Measurements from ENCODE around the gene CKM. TPM values are rescaled to one million over a fixed set of nuclear protein-coding genes. Genes with fewer than 3 reads are reported as not detected.

Gene CKM
- total and polyA plus RNA-seq, 10 of the 15 experiments (the other 5 are each of a cell fraction or from before 2014, with no cell fraction given), result 0.08 to 0.14 (median 0.13) TPM; not detected in 5

- ChIA-PET POLR2A (interaction anchor here (0.5 kb wide), 1 partner anchor 27 kb away, joined by 3 read pairs; no protein-coding TSS in a partner anchor), SMC1A (ENCODE audit: uncharacterized antibody, unreplicated experiment) (no interaction called here), CTCF (no interaction called here), RAD21 (ENCODE audit: unreplicated experiment) (no interaction called here)
- in situ Hi-C loops (cut with MboI) (no loop called here), intact Hi-C loops (cut with micrococcal nuclease; ENCODE audit: unreplicated experiment) (no loop called here)
- Histone ChIP-seq H3K4me2 (ENCODE audit: control insufficient read depth, insufficient read depth) (no peak overlapping the region), H3K27me3 (replicated peaks in 1 of 2; ENCODE audit: control insufficient read depth in 2 of 2, insufficient read depth in 2 of 2, low read length in 1 of 2) (no peaks in the 10 kb centered on the region), H3K4me1 (ENCODE audit: control insufficient read depth, insufficient read depth, low read length) (no peaks in the 10 kb centered on the region), H3K36me3 (ENCODE audit: control insufficient read depth in 2 of 2, insufficient read depth in 2 of 2, low read length in 1 of 2) (no peaks in the 10 kb centered on the region), H3K79me2 (ENCODE audit: control insufficient read depth, insufficient read depth, low read length) (no peaks in the 10 kb centered on the region), H3K9me3 (replicated peaks; ENCODE audit: control insufficient read depth, insufficient read depth, low read length) (no peaks in the 10 kb centered on the region; the same call in 2 of the 3 replicates), H3K4me3 (no peak overlapping the region), H2AFZ (ENCODE audit: control insufficient read depth, low read depth, low read length) (no peak overlapping the region), H4K20me1 (ENCODE audit: control insufficient read depth, insufficient read depth) (no peaks in the 10 kb centered on the region), H3K9ac (ENCODE audit: control insufficient read depth, insufficient read depth, low read length) (no peak overlapping the region), H3K27ac (ENCODE audit: control insufficient read depth, insufficient read depth) (no peak overlapping the region)
- ATAC-seq (no peak), DNase-seq (ENCODE audit: low read depth, low spot score) (no peak), FAIRE-seq (no peak)
- 33% methylated on average over 9 of the region's 9 CpGs for WGBS (ENCODE audit: insufficient coverage, insufficient replicate concordance, low lambda C conversion rate, missing lambda C conversion rate)
- no TSS peak for BruUV-seq (replicated peaks)
- TF ChIP-seq CHD4 (IDR thresholded peaks at IDR 0.05) (no peak), BCL3 (IDR thresholded peaks at IDR 0.05; ENCODE audit: borderline replicate concordance, insufficient read depth, low read depth, low read length, poor library complexity, severe bottlenecking) (peak; percentile 46)
These were observed 16.6 kb downstream of the CKM start for GRCh38 chr19:45306040-45306439.

- ChIA-PET SMC1A (ENCODE audit: uncharacterized antibody, unreplicated experiment) (no interaction called here), CTCF (interaction anchor here (0.5 kb wide), 1 partner anchor 437 kb away, joined by 3 read pairs; no protein-coding TSS in a partner anchor)
- no TSS peak for BruUV-seq (replicated peaks)
These were observed 17.3 kb downstream of the CKM start for GRCh38 chr19:45305421-45305820.

More at GRCh38 chr19:45305421-45305820, 17.3 kb downstream of the CKM start:
- DNase-seq (ENCODE audit: low read depth, low spot score), result no peak
- Histone ChIP-seq H3K36me3 (ENCODE audit: control insufficient read depth in 2 of 2, insufficient read depth in 2 of 2, low read length in 1 of 2) (no peaks in the 10 kb centered on the region), H2AFZ (ENCODE audit: control insufficient read depth, low read depth, low read length) (no peak overlapping the region), H3K27ac (ENCODE audit: control insufficient read depth, insufficient read depth) (no peak overlapping the region), H3K4me1 (ENCODE audit: control insufficient read depth, insufficient read depth, low read length) (no peaks in the 10 kb centered on the region), H3K9ac (ENCODE audit: control insufficient read depth, insufficient read depth, low read length) (no peak overlapping the region), H3K27me3 (replicated peaks in 1 of 2; ENCODE audit: control insufficient read depth in 2 of 2, insufficient read depth in 2 of 2, low read length in 1 of 2) (no peaks in the 10 kb centered on the region), H3K9me3 (replicated peaks; ENCODE audit: control insufficient read depth, insufficient read depth, low read length) (no peaks in the 10 kb centered on the region; the same call in 2 of the 3 replicates), H3K4me3 (no peak overlapping the region), H4K20me1 (ENCODE audit: control insufficient read depth, insufficient read depth) (no peaks in the 10 kb centered on the region), H3K4me2 (ENCODE audit: control insufficient read depth, insufficient read depth) (no peak overlapping the region), H3K79me2 (ENCODE audit: control insufficient read depth, insufficient read depth, low read length) (no peaks in the 10 kb centered on the region)
- in situ Hi-C loops (cut with MboI) (no loop called here), intact Hi-C loops (cut with micrococcal nuclease; ENCODE audit: unreplicated experiment) (no loop called here)
- 4% methylated on average over 5 of the region's 5 CpGs for WGBS (ENCODE audit: insufficient coverage, insufficient replicate concordance, low lambda C conversion rate, missing lambda C conversion rate)
- ChIA-PET RAD21 (ENCODE audit: unreplicated experiment) (no interaction called here), POLR2A (interaction anchor here (0.5 kb wide), 1 partner anchor 28 kb away, joined by 3 read pairs; no protein-coding TSS in a partner anchor)
- peak; percentile 95 for TF ChIP-seq PKNOX1 (IDR thresholded peaks at IDR 0.05)
- peak; percentile 85 for TF ChIP-seq PBX3 (IDR thresholded peaks at IDR 0.05; ENCODE audit: insufficient replicate concordance, low read depth, low read length)
- no peak for TF ChIP-seq FOXK2 (IDR thresholded peaks at IDR 0.05)
- no peak for TF ChIP-seq ZBTB40 (IDR thresholded peaks at IDR 0.05; ENCODE audit: borderline replicate concordance)
- FAIRE-seq, result peak; percentile 56
- peak; percentile 24; the same call in 1 of the 3 replicates for ATAC-seq
